Activated CD8-positive, alpha-beta T cell treated with anti-CD3 and anti-CD28 coated beads, Interleukin-2, amount 10 ng/mL, durations not matched to agents 7 days and 5 days (primary cell): ENCODE results near the gene SCP2. TPM values are rescaled to one million over a fixed set of nuclear protein-coding genes. Genes with fewer than 3 reads are reported as not detected.

Experiments
- ATAC-seq: fragments of 150-1000 bp; cut with Tn5 transposase; one replicate; pipeline ENCODE4 v1.10.0; 2021; ENCODE audit warnings: moderate library complexity
- CTCF ChIA-PET: fragments of 350-600 bp; sonication (Branson Sonifier 250); formaldehyde crosslinking; loops from one replicate; lab custom pipeline; 2021; ENCODE audit warnings: antibody characterized with exemption; lab: Charles Lee
- POLR2A ChIA-PET: fragments of 350-600 bp; sonication (Branson Sonifier 250); formaldehyde crosslinking; loops from one replicate; lab custom pipeline; 2021; ENCODE audit warnings: antibody characterized with exemption; lab: Charles Lee
- DNase-seq: peaks from one replicate; pipeline ENCODE4 v3.0.0-alpha.2; 2020
- H3K27ac Mint-ChIP-seq: one replicate; pipeline ENCODE4 v1.8.0; 2021; ENCODE audit warnings: mild to moderate bottlenecking, mixed read lengths
- H3K27me3 Mint-ChIP-seq: one replicate; pipeline ENCODE4 v1.8.0; 2021; ENCODE audit warnings: low read depth, mixed read lengths
- H3K36me3 Mint-ChIP-seq: one replicate; pipeline ENCODE4 v1.8.0; 2021; ENCODE audit warnings: low read depth, mixed read lengths
- H3K4me1 Mint-ChIP-seq: one replicate; pipeline ENCODE4 v1.8.0; 2021; ENCODE audit warnings: low read depth, mixed read lengths
- H3K4me3 Mint-ChIP-seq: one replicate; pipeline ENCODE4 v1.8.0; 2021; ENCODE audit warnings: mild to moderate bottlenecking, mixed read lengths
- H3K9me3 Mint-ChIP-seq: one replicate; pipeline ENCODE4 v1.8.0; 2022; ENCODE audit warnings: mixed read lengths; ENCODE audit not compliant: insufficient read depth
- total RNA-seq, 2 experiments: library from RNA; stranded (reverse); gene quantifications; one replicate each; pipeline ENCODE4 v1.2.3, GENCODE V29; 2021

The SCP2 gene
- total RNA-seq, 2 experiments from 2014 or later: 87.2 to 95.9 TPM

DNA sequence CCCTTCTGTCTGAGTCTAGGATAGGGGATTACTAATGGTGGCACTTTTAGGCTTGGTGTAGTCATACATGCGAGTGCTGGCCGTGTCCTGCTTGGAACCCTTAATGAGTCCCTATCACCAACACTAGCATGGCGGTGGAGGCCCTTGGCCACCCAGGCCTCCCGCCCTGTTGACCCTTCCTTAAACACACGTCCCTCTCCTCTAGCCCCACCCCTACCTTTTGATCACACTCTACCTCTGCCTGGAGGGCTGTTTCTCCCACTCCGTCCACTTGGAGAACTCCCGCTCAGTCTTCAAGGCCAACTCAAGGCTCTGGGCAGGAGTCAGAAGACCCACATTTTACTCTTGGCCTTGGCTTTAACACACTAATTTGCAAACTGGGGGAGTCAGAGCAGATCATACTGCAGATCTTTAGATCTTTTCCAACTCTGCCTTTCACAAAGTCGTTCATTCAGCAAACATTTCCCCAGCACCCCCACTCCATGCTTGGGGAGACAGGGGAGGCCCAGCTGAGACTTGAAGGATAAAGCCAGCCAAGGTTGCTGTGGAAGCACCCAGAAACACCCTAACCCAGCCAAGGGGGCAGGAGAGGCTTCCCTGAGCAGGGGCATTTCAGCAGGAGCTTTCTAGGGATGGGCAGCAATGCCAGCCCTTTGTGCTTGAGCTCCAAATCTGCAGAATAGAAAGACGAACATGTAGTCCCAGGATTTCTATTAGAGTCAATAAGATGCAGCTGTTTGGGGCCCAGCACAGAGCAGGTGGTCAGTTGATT, 136.9 kb downstream of the SCP2 start:
- no peak for DNase-seq
- ChIA-PET POLR2A (no interaction called here), CTCF (no interaction called here)
- Mint-ChIP-seq H3K27ac (no peak overlapping the region), H3K27me3 (peaks cover 47% of the 10 kb centered on the region), H3K4me1 (peaks cover 2% of the 10 kb centered on the region), H3K4me3 (no peak overlapping the region), H3K36me3 (no peaks in the 10 kb centered on the region), H3K9me3 (no peaks in the 10 kb centered on the region)
- ATAC-seq: no peak

DNA sequence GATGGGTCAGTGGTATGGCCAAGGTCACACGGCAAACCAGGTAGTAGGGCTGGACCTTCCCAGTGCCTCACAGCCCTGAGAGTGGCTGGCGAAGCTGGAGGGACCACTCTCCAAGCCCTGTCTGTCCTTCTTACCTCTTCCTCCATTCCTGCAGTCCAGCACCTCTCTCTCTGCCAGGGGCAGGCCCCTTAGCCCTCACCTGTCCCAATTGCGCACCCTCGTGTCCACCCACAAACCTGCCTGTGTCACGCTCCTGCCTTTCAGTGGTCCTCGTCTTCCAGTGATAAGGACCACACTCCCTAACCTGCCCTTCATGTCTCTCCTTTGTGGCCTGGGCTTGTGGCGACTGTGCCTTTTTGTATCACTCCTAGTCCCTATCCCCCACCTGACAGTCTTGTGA, 138.3 kb downstream of the SCP2 start:
- H3K4me3 Mint-ChIP-seq: no peak overlapping the region
- H3K36me3 Mint-ChIP-seq: no peaks in the 10 kb centered on the region
- ATAC-seq (no peak), DNase-seq (no peak)
- H3K27me3 Mint-ChIP-seq: peaks cover 33% of the 10 kb centered on the region
- no peak overlapping the region for H3K27ac Mint-ChIP-seq
- peaks cover 2% of the 10 kb centered on the region for H3K4me1 Mint-ChIP-seq
- H3K9me3 Mint-ChIP-seq: no peaks in the 10 kb centered on the region
- ChIA-PET CTCF (no interaction called here), POLR2A (no interaction called here)

DNA sequence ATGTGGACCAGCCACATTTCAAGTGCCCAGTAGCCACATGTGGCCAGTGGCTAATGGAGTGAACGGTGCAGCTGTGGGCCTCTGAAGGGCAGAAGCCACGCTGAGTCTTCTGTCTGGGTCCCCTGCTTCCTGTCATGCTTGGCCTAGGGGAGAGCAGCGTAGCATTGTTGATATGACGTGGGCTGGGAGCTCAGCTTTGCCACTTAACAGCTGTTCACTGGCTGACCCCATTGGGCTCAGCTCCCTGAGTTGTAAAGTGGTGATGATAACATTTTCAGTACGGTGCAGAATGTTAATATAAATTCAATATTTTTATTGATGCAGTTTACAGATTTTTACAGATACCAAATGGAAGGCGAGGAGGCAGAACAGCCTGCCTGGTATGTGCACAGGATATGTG, 139.4 kb downstream of the SCP2 start:
- H3K9me3 Mint-ChIP-seq: no peaks in the 10 kb centered on the region
- ATAC-seq (no peak), DNase-seq (no peak)
- H3K27me3 Mint-ChIP-seq: peaks cover 22% of the 10 kb centered on the region
- ChIA-PET CTCF (no interaction called here), POLR2A (no interaction called here)
- no peaks in the 10 kb centered on the region for H3K36me3 Mint-ChIP-seq
- no peak overlapping the region for H3K27ac Mint-ChIP-seq
- H3K4me1 Mint-ChIP-seq: peaks cover 2% of the 10 kb centered on the region
- no peak overlapping the region for H3K4me3 Mint-ChIP-seq

DNA sequence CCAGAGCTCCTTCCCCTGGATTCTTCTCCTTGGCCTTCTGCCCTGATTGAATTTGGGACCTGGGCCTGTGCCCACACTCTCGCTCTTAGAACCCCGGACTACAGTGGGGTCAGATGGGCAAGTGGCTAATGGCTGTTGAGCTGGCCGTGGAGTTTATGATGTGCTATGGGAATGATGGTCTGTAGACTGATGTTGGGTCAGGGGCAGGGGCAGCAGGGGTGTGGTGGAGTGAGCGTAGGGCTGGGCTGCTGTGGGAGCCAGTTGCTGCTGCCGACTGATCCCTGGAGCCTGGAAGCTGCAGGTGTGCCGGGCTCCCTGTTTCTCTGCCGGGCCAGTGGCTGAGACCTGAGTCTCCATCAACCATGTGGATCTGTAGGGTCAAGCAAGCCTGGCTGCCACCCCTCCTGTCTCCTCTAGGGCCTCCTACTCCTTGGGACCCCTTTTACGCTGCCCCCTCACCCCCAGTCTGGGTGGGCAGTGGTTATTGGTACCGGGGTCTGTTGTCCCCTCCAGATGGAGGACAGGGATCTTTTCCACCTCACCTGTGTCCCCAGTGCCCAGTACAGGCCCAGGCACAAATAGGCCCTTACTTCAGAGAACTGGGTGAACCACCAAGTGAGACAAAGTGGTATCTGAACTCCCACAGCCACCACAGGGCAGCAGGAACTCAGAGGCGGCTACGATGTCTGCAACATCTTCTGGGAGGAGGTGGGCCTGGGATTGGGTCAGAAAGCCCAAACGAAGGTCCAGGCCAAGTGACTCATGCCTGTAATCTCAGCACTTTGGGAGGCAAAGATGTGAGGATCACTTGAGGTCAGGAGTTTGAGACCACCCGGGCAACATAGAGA, 140.0 kb downstream of the SCP2 start:
- H3K27me3 Mint-ChIP-seq: peaks cover 20% of the 10 kb centered on the region
- H3K9me3 Mint-ChIP-seq: no peaks in the 10 kb centered on the region
- CTCF ChIA-PET: interaction anchor here (1.4 kb wide), 1 partner anchor 116 kb away, joined by 4 read pairs; no protein-coding TSS in a partner anchor
- no peaks in the 10 kb centered on the region for H3K36me3 Mint-ChIP-seq
- DNase-seq (no peak), ATAC-seq (no peak)
- POLR2A ChIA-PET: no interaction called here
- H3K27ac Mint-ChIP-seq: no peak overlapping the region
- peaks cover 2% of the 10 kb centered on the region for H3K4me1 Mint-ChIP-seq
- no peak overlapping the region for H3K4me3 Mint-ChIP-seq

DNA sequence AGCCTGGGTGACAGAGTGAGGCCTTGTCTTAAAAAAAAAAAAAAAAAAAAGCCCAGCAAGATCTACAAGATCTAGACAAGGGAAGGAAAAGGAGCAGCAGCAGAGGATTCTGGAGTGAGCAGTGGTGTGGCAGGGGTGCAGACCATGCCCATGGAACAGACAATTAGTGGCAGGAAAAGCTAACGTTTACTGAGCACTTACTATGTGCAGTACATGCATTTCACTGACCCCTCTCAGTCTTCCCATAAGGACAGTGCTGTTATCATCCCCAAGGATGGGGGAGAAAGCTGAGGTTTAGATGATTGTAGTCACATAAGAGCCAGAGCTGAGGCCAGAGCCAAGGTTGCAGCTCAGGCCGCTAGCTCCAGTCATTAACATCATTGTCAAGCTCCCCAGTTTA, 140.8 kb downstream of the SCP2 start:
- Mint-ChIP-seq H3K27me3 (peaks cover 19% of the 10 kb centered on the region), H3K9me3 (no peaks in the 10 kb centered on the region), H3K27ac (no peak overlapping the region), H3K4me3 (no peak overlapping the region), H3K4me1 (peaks cover 2% of the 10 kb centered on the region), H3K36me3 (no peaks in the 10 kb centered on the region)
- DNase-seq (no peak), ATAC-seq (no peak)
- POLR2A ChIA-PET: no interaction called here
- CTCF ChIA-PET: interaction anchor here (0.8 to 1.4 kb wide), 2 partner anchors 111 to 115 kb away, joined by 3 to 4 read pairs; no protein-coding TSS in a partner anchor

DNA sequence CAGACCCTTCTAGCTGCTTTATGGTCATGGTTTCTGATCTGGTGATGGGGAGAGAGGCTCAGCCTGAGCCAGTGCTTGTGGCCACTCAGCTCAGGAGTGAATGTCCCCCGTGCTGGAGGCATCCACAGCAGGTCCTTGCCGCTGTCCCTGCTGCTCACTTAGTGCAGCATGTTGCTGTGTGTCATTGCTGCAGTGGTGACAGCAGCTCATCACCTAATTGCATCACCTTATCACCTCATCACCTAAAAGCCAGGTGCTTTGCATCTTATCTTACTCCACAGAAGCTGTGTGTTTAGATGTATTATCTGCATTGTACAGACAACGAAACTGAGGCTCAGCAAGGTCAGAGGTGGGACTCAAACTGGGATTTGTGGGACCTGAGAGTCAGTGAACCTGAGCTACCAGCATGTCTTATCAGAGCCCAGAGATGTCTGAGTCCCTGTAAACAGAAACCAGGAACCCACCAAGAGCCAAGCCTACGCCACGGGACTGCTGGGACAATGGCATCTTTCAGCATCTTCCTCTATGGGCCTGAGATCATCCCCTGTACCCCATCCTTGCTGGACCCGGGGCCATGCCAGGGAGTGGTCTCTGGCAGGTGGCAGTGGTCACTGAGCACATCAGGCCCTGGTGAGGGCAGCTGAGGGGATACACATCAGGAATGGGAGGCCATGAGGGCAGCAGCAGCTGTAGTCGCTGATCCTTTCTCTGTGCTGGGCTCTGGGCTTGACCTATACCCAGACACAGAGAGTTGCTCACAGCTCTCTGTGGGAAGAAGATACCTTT, 141.4 kb downstream of the SCP2 start:
- Mint-ChIP-seq H3K36me3 (no peaks in the 10 kb centered on the region), H3K27me3 (peaks cover 13% of the 10 kb centered on the region), H3K4me1 (no peaks in the 10 kb centered on the region), H3K9me3 (no peaks in the 10 kb centered on the region), H3K4me3 (no peak overlapping the region), H3K27ac (no peak overlapping the region)
- DNase-seq (no peak), ATAC-seq (no peak)
- ChIA-PET POLR2A (interaction anchor here (0.5 kb wide), 1 partner anchor 1121 kb away, joined by 3 read pairs; no protein-coding TSS in a partner anchor), CTCF (interaction anchor here (0.8 to 1.4 kb wide), 2 partner anchors 110 to 114 kb away, joined by 3 to 4 read pairs; no protein-coding TSS in a partner anchor)

DNA sequence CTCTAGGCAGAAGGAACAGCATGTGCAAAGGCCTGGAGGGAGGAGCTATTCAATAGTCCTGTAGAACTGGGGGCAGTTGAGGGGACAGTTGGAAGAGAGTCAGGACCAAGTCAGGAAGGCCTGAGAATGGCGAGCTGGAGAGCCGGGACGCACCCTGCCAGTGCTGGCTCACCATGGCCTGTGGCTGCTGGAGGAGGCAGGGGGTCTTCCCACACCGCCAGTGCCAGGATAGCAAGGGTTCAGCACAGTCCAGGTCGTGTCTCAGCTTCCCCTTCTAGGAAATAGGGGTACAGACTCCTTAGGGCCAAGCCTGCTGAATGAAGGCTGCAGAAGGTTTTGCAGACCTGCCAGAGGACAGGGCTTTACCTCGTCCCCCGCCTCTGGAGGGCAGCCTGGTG, 142.2 kb downstream of the SCP2 start:
- DNase-seq (no peak), ATAC-seq (no peak)
- no peak overlapping the region for H3K4me3 Mint-ChIP-seq
- peaks cover 5% of the 10 kb centered on the region for H3K27me3 Mint-ChIP-seq
- no peaks in the 10 kb centered on the region for H3K36me3 Mint-ChIP-seq
- CTCF ChIA-PET: no interaction called here
- H3K27ac Mint-ChIP-seq: no peak overlapping the region
- H3K4me1 Mint-ChIP-seq: no peaks in the 10 kb centered on the region
- POLR2A ChIA-PET: interaction anchor here (0.5 to 0.7 kb wide), 2 partner anchors 516 to 1122 kb away, joined by 3 read pairs; no protein-coding TSS in a partner anchor
- no peaks in the 10 kb centered on the region for H3K9me3 Mint-ChIP-seq

DNA sequence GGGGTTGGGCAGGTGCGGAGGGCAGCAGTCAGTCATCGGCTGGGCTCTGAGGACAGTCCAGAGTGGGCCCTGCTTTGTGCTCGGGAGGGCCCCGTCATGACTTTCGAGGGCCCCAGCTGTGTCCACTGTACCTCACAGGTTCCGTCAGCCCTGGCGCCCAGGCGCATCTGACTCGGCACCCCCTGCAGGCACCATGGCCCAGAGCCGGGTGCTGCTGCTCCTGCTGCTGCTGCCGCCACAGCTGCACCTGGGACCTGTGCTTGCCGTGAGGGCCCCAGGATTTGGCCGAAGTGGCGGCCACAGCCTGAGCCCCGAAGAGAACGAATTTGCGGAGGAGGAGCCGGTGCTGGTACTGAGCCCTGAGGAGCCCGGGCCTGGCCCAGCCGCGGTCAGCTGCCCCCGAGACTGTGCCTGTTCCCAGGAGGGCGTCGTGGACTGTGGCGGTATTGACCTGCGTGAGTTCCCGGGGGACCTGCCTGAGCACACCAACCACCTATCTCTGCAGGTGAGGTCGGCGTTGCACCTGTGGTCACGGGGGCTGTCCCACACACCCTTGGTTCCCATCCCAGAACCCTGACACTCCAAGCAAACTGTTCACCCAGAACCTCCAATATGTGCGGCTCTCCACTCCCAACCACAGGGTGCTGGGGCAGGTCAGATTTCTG, 142.7 kb downstream of the SCP2 start:
- ATAC-seq: no peak
- H3K27ac Mint-ChIP-seq: no peak overlapping the region
- no peaks in the 10 kb centered on the region for H3K4me1 Mint-ChIP-seq
- DNase-seq: no peak
- ChIA-PET CTCF (no interaction called here), POLR2A (interaction anchor here (0.7 kb wide), 1 partner anchor 516 kb away, joined by 3 read pairs; no protein-coding TSS in a partner anchor)
- H3K4me3 Mint-ChIP-seq: no peak overlapping the region
- no peaks in the 10 kb centered on the region for H3K27me3 Mint-ChIP-seq
- no peaks in the 10 kb centered on the region for H3K9me3 Mint-ChIP-seq
- no peaks in the 10 kb centered on the region for H3K36me3 Mint-ChIP-seq

DNA sequence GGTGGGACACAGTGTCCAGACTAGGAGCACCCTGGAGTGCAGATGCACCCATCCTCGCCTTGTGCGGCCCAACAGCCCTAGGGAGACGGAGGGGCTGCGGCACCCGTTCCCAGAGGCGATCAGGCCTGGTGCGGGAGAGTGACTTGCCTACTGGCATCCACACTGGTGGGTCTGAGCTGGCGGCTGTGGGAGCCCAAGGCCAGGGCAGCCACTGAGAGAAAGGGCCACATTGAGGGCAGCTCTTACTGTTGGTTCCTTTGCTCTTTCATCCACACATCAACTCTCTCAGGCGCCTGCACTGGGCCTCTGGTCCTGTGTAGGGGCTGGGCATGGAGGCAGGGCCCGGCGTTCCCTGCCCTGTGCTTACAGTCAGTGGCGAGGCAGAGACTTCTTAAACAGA, 143.5 kb downstream of the SCP2 start:
- DNase-seq (no peak), ATAC-seq (no peak)
- no peaks in the 10 kb centered on the region for H3K9me3 Mint-ChIP-seq
- no peaks in the 10 kb centered on the region for H3K27me3 Mint-ChIP-seq
- no peaks in the 10 kb centered on the region for H3K4me1 Mint-ChIP-seq
- CTCF ChIA-PET: interaction anchor here (1.1 kb wide), 1 partner anchor 112 kb away, joined by 3 read pairs; no protein-coding TSS in a partner anchor
- POLR2A ChIA-PET: interaction anchor here (0.9 kb wide), 1 partner anchor 9 kb away, joined by 3 read pairs; the partner anchor contains the start of gene PODN
- H3K36me3 Mint-ChIP-seq: no peaks in the 10 kb centered on the region
- no peak overlapping the region for H3K27ac Mint-ChIP-seq
- no peak overlapping the region for H3K4me3 Mint-ChIP-seq

DNA sequence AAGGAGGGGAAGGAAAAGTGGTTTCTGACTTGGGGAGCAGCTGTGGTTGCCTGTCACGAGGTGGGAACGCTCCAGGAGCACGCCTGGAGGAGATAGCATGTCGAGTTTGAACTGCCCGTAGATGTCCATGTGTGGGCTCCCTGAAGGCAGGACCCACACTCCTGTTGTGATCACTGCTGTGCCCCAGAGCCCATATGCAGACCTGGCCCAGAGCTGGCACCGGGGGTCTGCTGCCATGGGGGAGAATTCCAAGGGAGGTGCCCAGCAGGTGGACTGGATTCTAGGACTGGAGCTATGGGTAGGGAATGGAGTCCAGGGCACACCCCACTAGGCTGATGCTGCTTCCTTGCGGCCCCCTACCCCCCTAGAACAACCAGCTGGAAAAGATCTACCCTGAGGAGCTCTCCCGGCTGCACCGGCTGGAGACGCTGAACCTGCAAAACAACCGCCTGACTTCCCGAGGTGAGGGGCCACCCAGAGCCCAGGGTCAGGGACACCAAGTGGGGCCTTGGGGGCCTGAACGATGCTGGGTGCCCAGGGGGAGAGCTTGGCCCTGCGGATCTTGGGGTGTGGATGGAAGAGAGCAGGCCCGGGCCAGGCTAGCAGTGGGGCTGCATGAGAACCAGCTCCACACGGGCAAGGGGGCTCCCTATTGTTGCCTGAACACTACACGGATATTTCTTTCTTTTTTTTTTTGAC, 144.2 kb downstream of the SCP2 start:
- Mint-ChIP-seq H3K4me3 (no peak overlapping the region), H3K36me3 (no peaks in the 10 kb centered on the region), H3K27ac (no peak overlapping the region), H3K9me3 (no peaks in the 10 kb centered on the region), H3K27me3 (no peaks in the 10 kb centered on the region), H3K4me1 (no peaks in the 10 kb centered on the region)
- DNase-seq (no peak), ATAC-seq (no peak)
- ChIA-PET POLR2A (interaction anchor here (0.9 kb wide), 1 partner anchor 10 kb away, joined by 3 read pairs; the partner anchor contains the start of gene PODN), CTCF (interaction anchor here (1.1 kb wide), 1 partner anchor 111 kb away, joined by 3 read pairs; no protein-coding TSS in a partner anchor)
